HEK293 (cell line): ENCODE measurements around the gene LONP2.

Experiments
- ATF2 ChIP-seq: fragments of 450-650 bp; formaldehyde crosslinking; IDR thresholded peaks from 2 replicates; pipeline ENCODE4 v1.5.1; 2016; ENCODE audit warnings: missing biosample characterization, missing genetic modification characterization, low read depth
- KLF1 ChIP-seq: fragments of 450-650 bp; formaldehyde crosslinking; IDR thresholded peaks from 2 replicates; pipeline ENCODE4 v1.5.1; 2016; ENCODE audit warnings: missing biosample characterization, missing genetic modification characterization
- REST ChIP-seq: fragments of 450-650 bp; formaldehyde crosslinking; IDR thresholded peaks from 2 replicates; pipeline ENCODE4 v1.5.1; 2016; ENCODE audit warnings: missing biosample characterization, missing genetic modification characterization
- YY2 ChIP-seq: fragments of 450-650 bp; formaldehyde crosslinking; IDR thresholded peaks from 2 replicates; pipeline ENCODE4 v1.5.1; 2016; ENCODE audit warnings: missing biosample characterization, missing genetic modification characterization
- ZBTB1 ChIP-seq: fragments of 450-650 bp; formaldehyde crosslinking; IDR thresholded peaks from 2 replicates; pipeline ENCODE4 v1.5.1; 2016; ENCODE audit warnings: missing biosample characterization, missing genetic modification characterization
- ZBTB49 ChIP-seq: fragments of 450-650 bp; formaldehyde crosslinking; IDR thresholded peaks from 2 replicates; pipeline ENCODE4 v1.5.1; 2016; ENCODE audit warnings: missing biosample characterization, missing genetic modification characterization, low read depth
- ZNF335 ChIP-seq: fragments of 450-650 bp; formaldehyde crosslinking; conservative IDR thresholded peaks from 2 replicates; pipeline ENCODE4 v1.5.1; 2016; ENCODE audit warnings: missing biosample characterization, missing genetic modification characterization
- ZNF513 ChIP-seq: fragments of 450-650 bp; IDR thresholded peaks from 2 replicates; pipeline ENCODE4 v1.5.1; 2018; ENCODE audit warnings: missing biosample characterization, missing genetic modification characterization
- ZNF704 ChIP-seq: fragments of 450-650 bp; formaldehyde crosslinking; IDR thresholded peaks from 2 replicates; pipeline ENCODE4 v1.5.1; 2016; ENCODE audit warnings: missing biosample characterization, missing genetic modification characterization
- ZNF792 ChIP-seq: fragments of 450-650 bp; formaldehyde crosslinking; IDR thresholded peaks from 2 replicates; pipeline ENCODE4 v1.5.1; 2016; ENCODE audit warnings: missing biosample characterization, missing genetic modification characterization
- TF ChIP-seq, protein P1 (sequence below): fragments of 450-650 bp; formaldehyde crosslinking; IDR thresholded peaks from 2 replicates; pipeline ENCODE4 v1.5.1; 2016; ENCODE audit warnings: missing biosample characterization, missing genetic modification characterization
- TF ChIP-seq, protein P2 (sequence below): fragments of 450-650 bp; formaldehyde crosslinking; IDR thresholded peaks from 2 replicates; pipeline ENCODE4 v1.5.1; 2016; ENCODE audit warnings: missing biosample characterization, missing genetic modification characterization
- TF ChIP-seq, protein P3 (sequence below): fragments of 450-650 bp; formaldehyde crosslinking; IDR thresholded peaks from 2 replicates; pipeline ENCODE4 v1.5.1; 2017; ENCODE audit warnings: missing biosample characterization, mild to moderate bottlenecking, missing genetic modification characterization, moderate library complexity

DNA sequence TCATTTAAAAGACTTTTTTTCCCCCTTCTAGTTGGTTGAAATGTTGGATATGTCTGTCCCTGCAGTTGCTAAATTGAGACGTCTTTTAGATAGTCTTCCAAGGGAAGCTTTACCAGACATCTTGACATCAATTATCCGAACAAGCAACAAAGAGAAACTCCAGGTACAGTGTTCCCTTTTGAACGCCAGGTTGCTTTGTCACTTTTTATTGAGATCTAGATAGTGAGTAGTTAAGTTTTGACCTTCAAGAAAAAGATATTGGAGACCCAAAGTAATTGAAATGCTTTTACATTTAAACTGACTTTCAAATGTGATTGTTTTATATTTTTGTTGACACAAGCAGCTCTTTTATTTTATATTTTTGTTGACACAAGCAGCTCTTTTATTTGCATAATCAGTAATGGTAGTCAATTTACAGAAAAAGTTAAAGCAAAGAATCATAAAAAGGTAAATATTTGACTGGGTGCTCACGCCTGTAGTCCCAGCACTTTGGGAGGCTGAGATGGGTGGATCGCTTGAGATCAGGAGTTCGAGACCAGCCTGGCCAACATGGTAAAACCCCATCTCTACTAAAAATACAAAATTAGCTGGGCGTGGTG lies 12.6 kb downstream of the LONP2 start:
- no peak for TF ChIP-seq KLF1 (tag by site-specific recombination)
- TF ChIP-seq, protein P1, sequence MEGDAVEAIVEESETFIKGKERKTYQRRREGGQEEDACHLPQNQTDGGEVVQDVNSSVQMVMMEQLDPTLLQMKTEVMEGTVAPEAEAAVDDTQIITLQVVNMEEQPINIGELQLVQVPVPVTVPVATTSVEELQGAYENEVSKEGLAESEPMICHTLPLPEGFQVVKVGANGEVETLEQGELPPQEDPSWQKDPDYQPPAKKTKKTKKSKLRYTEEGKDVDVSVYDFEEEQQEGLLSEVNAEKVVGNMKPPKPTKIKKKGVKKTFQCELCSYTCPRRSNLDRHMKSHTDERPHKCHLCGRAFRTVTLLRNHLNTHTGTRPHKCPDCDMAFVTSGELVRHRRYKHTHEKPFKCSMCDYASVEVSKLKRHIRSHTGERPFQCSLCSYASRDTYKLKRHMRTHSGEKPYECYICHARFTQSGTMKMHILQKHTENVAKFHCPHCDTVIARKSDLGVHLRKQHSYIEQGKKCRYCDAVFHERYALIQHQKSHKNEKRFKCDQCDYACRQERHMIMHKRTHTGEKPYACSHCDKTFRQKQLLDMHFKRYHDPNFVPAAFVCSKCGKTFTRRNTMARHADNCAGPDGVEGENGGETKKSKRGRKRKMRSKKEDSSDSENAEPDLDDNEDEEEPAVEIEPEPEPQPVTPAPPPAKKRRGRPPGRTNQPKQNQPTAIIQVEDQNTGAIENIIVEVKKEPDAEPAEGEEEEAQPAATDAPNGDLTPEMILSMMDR = no peak
- TF ChIP-seq REST = no peak
- no peak for TF ChIP-seq ZNF513 (tag by site-specific recombination)
- TF ChIP-seq YY2 (tag by site-specific recombination) = no peak
- no peak for TF ChIP-seq ZBTB1 (tag by site-specific recombination)
- TF ChIP-seq, protein P2, sequence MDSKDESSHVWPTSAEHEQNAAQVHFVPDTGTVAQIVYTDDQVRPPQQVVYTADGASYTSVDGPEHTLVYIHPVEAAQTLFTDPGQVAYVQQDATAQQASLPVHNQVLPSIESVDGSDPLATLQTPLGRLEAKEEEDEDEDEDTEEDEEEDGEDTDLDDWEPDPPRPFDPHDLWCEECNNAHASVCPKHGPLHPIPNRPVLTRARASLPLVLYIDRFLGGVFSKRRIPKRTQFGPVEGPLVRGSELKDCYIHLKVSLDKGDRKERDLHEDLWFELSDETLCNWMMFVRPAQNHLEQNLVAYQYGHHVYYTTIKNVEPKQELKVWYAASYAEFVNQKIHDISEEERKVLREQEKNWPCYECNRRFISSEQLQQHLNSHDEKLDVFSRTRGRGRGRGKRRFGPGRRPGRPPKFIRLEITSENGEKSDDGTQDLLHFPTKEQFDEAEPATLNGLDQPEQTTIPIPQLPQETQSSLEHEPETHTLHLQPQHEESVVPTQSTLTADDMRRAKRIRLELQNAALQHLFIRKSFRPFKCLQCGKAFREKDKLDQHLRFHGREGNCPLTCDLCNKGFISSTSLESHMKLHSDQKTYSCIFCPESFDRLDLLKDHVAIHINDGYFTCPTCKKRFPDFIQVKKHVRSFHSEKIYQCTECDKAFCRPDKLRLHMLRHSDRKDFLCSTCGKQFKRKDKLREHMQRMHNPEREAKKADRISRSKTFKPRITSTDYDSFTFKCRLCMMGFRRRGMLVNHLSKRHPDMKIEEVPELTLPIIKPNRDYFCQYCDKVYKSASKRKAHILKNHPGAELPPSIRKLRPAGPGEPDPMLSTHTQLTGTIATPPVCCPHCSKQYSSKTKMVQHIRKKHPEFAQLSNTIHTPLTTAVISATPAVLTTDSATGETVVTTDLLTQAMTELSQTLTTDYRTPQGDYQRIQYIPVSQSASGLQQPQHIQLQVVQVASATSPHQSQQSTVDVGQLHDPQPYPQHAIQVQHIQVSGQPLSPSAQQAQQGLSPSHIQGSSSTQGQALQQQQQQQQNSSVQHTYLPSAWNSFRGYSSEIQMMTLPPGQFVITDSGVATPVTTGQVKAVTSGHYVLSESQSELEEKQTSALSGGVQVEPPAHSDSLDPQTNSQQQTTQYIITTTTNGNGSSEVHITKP (tag by site-specific recombination) = no peak
- no peak for TF ChIP-seq ZNF704 (tag by site-specific recombination)
- TF ChIP-seq ATF2 (tag by site-specific recombination) = no peak
- TF ChIP-seq ZNF792 (tag by site-specific recombination) = no peak
- no peak for TF ChIP-seq ZBTB49 (tag by site-specific recombination)
- TF ChIP-seq, protein P3, sequence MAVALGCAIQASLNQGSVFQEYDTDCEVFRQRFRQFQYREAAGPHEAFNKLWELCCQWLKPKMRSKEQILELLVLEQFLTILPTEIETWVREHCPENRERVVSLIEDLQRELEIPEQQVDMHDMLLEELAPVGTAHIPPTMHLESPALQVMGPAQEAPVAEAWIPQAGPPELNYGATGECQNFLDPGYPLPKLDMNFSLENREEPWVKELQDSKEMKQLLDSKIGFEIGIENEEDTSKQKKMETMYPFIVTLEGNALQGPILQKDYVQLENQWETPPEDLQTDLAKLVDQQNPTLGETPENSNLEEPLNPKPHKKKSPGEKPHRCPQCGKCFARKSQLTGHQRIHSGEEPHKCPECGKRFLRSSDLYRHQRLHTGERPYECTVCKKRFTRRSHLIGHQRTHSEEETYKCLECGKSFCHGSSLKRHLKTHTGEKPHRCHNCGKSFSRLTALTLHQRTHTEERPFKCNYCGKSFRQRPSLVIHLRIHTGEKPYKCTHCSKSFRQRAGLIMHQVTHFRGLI (tag by site-specific recombination) = no peak
- no peak for TF ChIP-seq ZNF335 (tag by site-specific recombination)
